GM21576 (cell line): ENCODE measurements around the gene KDM5B.
"Not testable (repeated sequence)": the region's sequence is repeated elsewhere in the genome, so short reads cannot be mapped to it uniquely, and the experiment has no call there.

ENCODE experiments used
- ATAC-seq: cut with Tn5 transposase; IDR thresholded peaks from one replicate; pipeline ENCODE4 v1.9.1; 2021; ENCODE audit warnings: mild to moderate bottlenecking, moderate library complexity; ENCODE audit not compliant: unreplicated experiment

Gene KDM5B

GRCh38 chr1:202716654-202717053, 91.6 kb downstream of the KDM5B start:
- no peak for ATAC-seq

GRCh38 chr1:202714202-202714601, 94.0 kb downstream of the KDM5B start:
- not testable (repeated sequence) for ATAC-seq

- no peak for ATAC-seq
Observed at GRCh38 chr1:202713110-202713509, 95.1 kb downstream of the KDM5B start.

- ATAC-seq: no peak
Observed at GRCh38 chr1:202711949-202712635, 96.1 kb downstream of the KDM5B start.

GRCh38 chr1:202710070-202711045, 97.9 kb downstream of the KDM5B start, which contains the start of gene SYT2:
TSS of gene SYT2 (minus strand) at chr1:202710454. CDS start at chr1:202605772, 104,682 bp downstream.
- no peak for ATAC-seq

GRCh38 chr1:202709276-202710041, 98.8 kb downstream of the KDM5B start:
- ATAC-seq: no peak

GRCh38 chr1:202708456-202709275, 99.6 kb downstream of the KDM5B start:
- ATAC-seq: no peak

GRCh38 chr1:202706851-202707250, 101.4 kb downstream of the KDM5B start:
- no peak for ATAC-seq

GRCh38 chr1:202704601-202705000, 103.6 kb downstream of the KDM5B start:
- ATAC-seq: no peak

GRCh38 chr1:202703191-202703590, 105.0 kb downstream of the KDM5B start:
- ATAC-seq: no peak

GRCh38 chr1:202702088-202702487, 106.1 kb downstream of the KDM5B start:
- ATAC-seq: no peak

- ATAC-seq: no peak
Observed at GRCh38 chr1:202701200-202701599, 107.0 kb downstream of the KDM5B start.

- no peak for ATAC-seq
Observed at GRCh38 chr1:202700061-202700460, 108.2 kb downstream of the KDM5B start.

GRCh38 chr1:202698276-202698675, 109.9 kb downstream of the KDM5B start:
- no peak for ATAC-seq

GRCh38 chr1:202697038-202697437, 111.2 kb downstream of the KDM5B start:
- ATAC-seq: no peak

GRCh38 chr1:202694314-202694713, 113.9 kb downstream of the KDM5B start:
- ATAC-seq: no peak

GRCh38 chr1:202692959-202693555, 115.2 kb downstream of the KDM5B start:
- ATAC-seq: no peak

GRCh38 chr1:202691816-202692215, 116.4 kb downstream of the KDM5B start:
- no peak for ATAC-seq

- no peak for ATAC-seq
Observed at GRCh38 chr1:202689493-202690342, 118.5 kb downstream of the KDM5B start.
